SK-N-MC (cell line): ENCODE data around the gene DHX8.

Experiments used
- EZH2 ChIP-seq: fragments of 200-600 bp; sonication (generic); IDR thresholded peaks from one replicate; pipeline ENCODE4 v1.6.1; 2017; ENCODE audit warnings: antibody characterized with exemption
- FOXP2 ChIP-seq: optimal IDR thresholded peaks from 2 replicates; pipeline ENCODE3; 2011; ENCODE audit warnings: mild to moderate bottlenecking, moderate library complexity; ENCODE audit not compliant: insufficient read depth; ENCODE audit errors: extremely low read length, control extremely low read depth

DNA sequence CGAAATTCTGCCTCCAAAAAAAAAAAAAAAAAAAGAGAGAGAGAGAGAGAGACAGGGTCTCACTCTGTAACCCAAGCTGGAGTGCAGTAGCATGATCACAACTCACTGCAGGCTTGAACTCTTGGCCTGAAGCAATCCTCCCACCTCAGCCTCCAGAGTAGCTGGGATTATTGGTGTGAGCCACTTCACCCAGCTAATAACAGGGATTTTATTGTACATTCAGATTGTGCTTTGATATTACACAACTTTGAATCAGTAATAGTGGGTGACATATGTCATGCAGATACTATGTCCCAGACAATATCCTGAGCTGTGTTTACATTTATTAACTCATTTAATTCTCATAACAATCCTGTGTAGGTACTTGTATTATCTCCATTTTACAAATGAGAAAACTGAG is 19.7 kb upstream of the DHX8 start:
- TF ChIP-seq EZH2, result no peak
- TF ChIP-seq FOXP2, result no peak
